MM.1S (cell line): ENCODE measurements around the gene SIX3.

Experiments used
- DNase-seq: peaks from one replicate; pipeline ENCODE4 v3.0.0-alpha.2; 2015
- H2AFZ ChIP-seq: fragments of 300-600 bp; sonication (generic); 2 replicates; pipeline ENCODE4 v1.6.0; 2016; ENCODE audit warnings: antibody characterized with exemption, low read length
- H3F3A ChIP-seq: fragments of 300-600 bp; sonication (generic); 2 replicates; pipeline ENCODE4 v1.6.1; 2016; ENCODE audit warnings: mild to moderate bottlenecking, antibody characterized with exemption, low read length, moderate library complexity, mixed read lengths; ENCODE audit not compliant: insufficient read depth
- H3K27ac ChIP-seq: fragments of 300-600 bp; sonication (generic); 2 replicates; pipeline ENCODE4 v1.5.1; 2016; ENCODE audit warnings: mild to moderate bottlenecking, low read length
- H3K27me3 ChIP-seq: fragments of 300-600 bp; sonication (generic); replicated peaks from 2 replicates; pipeline ENCODE4 v1.6.0; 2016; ENCODE audit warnings: low read length; ENCODE audit not compliant: insufficient read depth
- H3K36me3 ChIP-seq: fragments of 300-600 bp; sonication (generic); replicated peaks from 2 replicates; pipeline ENCODE4 v1.6.1; 2016; ENCODE audit warnings: mild to moderate bottlenecking, low read length, mixed read lengths; ENCODE audit not compliant: insufficient read depth
- H3K4me1 ChIP-seq: fragments of 300-600 bp; sonication (generic); 2 replicates; pipeline ENCODE4 v1.6.1; 2016; ENCODE audit warnings: low read length, mixed read lengths
- H3K4me2 ChIP-seq: fragments of 300-600 bp; sonication (generic); 2 replicates; pipeline ENCODE4 v1.6.0; 2016; ENCODE audit warnings: low read depth, low read length
- H3K4me3 ChIP-seq: fragments of 300-600 bp; sonication (generic); 2 replicates; pipeline ENCODE4 v1.5.1; 2016; ENCODE audit warnings: low read length, mixed read lengths
- H3K79me2 ChIP-seq: fragments of 300-600 bp; sonication (generic); 2 replicates; pipeline ENCODE4 v1.6.1; 2016; ENCODE audit warnings: mixed run types, low read length, mixed read lengths
- H3K9ac ChIP-seq: fragments of 300-600 bp; sonication (generic); 2 replicates; pipeline ENCODE4 v1.6.1; 2016; ENCODE audit warnings: low read length, mixed read lengths
- H3K9me2 ChIP-seq: fragments of 300-600 bp; sonication (generic); replicated peaks from 2 replicates; pipeline ENCODE4 v1.6.1; 2016; ENCODE audit warnings: mild to moderate bottlenecking, low read length, mixed read lengths; ENCODE audit not compliant: insufficient read depth
- H3K9me3 ChIP-seq: fragments of 300-600 bp; sonication (generic); replicated peaks from 2 replicates; pipeline ENCODE4 v1.6.1; 2016; ENCODE audit warnings: mild to moderate bottlenecking, low read length, mixed read lengths; ENCODE audit not compliant: insufficient read depth
- H4K20me1 ChIP-seq: fragments of 300-600 bp; sonication (generic); 2 replicates; pipeline ENCODE4 v1.6.1; 2016; ENCODE audit warnings: mild to moderate bottlenecking, low read length, moderate library complexity, mixed read lengths; ENCODE audit not compliant: insufficient read depth
- CTCF ChIP-seq: fragments of 300-600 bp; sonication (generic); IDR thresholded peaks from 2 replicates; pipeline ENCODE4 v1.5.1; 2016; ENCODE audit warnings: antibody characterized with exemption, low read length, mixed read lengths
- EZH2 ChIP-seq: fragments of 300-600 bp; sonication (generic); optimal IDR thresholded peaks from 2 replicates; pipeline ENCODE3; 2017; ENCODE audit warnings: low read depth, mild to moderate bottlenecking, antibody characterized with exemption, low read length, mixed read lengths
- EZH2phosphoT487 ChIP-seq: fragments of 300-600 bp; sonication (generic); IDR thresholded peaks from 2 replicates; pipeline ENCODE4 v1.6.1; 2018; ENCODE audit warnings: antibody characterized with exemption, low read length

The SIX3 gene

GRCh38 chr2:44897406-44897805 lies 44.1 kb upstream of the SIX3 start:
- no peak for TF ChIP-seq EZH2
- TF ChIP-seq EZH2phosphoT487 = no peak
- no peak for TF ChIP-seq CTCF
- Histone ChIP-seq H3K9ac (no peak overlapping the region), H2AFZ (no peak overlapping the region), H3K4me3 (no peak overlapping the region), H3K27me3 (no peaks in the 10 kb centered on the region), H3K9me2 (no peaks in the 10 kb centered on the region), H3K4me2 (no peak overlapping the region), H3K9me3 (no peaks in the 10 kb centered on the region), H3F3A (no peaks in the 10 kb centered on the region), H3K36me3 (no peaks in the 10 kb centered on the region), H4K20me1 (no peaks in the 10 kb centered on the region), H3K4me1 (no peaks in the 10 kb centered on the region), H3K79me2 (no peaks in the 10 kb centered on the region), H3K27ac (no peak overlapping the region)
- no peak for DNase-seq

GRCh38 chr2:44902217-44903137 lies 39.0 kb upstream of the SIX3 start:
- Histone ChIP-seq H3K27me3 (no peaks in the 10 kb centered on the region), H2AFZ (peak overlapping the region; percentile 66)

GRCh38 chr2:44904578-44904977 lies 36.9 kb upstream of the SIX3 start:
- Histone ChIP-seq H4K20me1 (no peaks in the 10 kb centered on the region), H3K4me2 (no peak overlapping the region), H3K4me1 (no peaks in the 10 kb centered on the region), H3K9ac (no peak overlapping the region), H3K36me3 (no peaks in the 10 kb centered on the region), H3K9me2 (no peaks in the 10 kb centered on the region), H3K27me3 (no peaks in the 10 kb centered on the region), H3K4me3 (no peak overlapping the region), H3K79me2 (no peaks in the 10 kb centered on the region), H3F3A (no peaks in the 10 kb centered on the region), H3K27ac (no peak overlapping the region), H2AFZ (no peak overlapping the region), H3K9me3 (no peaks in the 10 kb centered on the region)
- TF ChIP-seq EZH2phosphoT487 = no peak
- no peak for TF ChIP-seq CTCF
- TF ChIP-seq EZH2 = no peak
- DNase-seq = no peak

More at GRCh38 chr2:44902217-44903137, 39.0 kb upstream of the SIX3 start:
- Histone ChIP-seq H3K36me3 (no peaks in the 10 kb centered on the region), H3K27ac (no peak overlapping the region), H4K20me1 (no peaks in the 10 kb centered on the region), H3K4me1 (no peaks in the 10 kb centered on the region), H3K4me2 (peak overlapping the region; percentile 18; the same call in 1 of the 2 replicates), H3K4me3 (no peak overlapping the region), H3F3A (no peaks in the 10 kb centered on the region), H3K9me2 (no peaks in the 10 kb centered on the region), H3K9me3 (no peaks in the 10 kb centered on the region), H3K79me2 (no peaks in the 10 kb centered on the region), H3K9ac (no peak overlapping the region)
- peak; percentile 12 for DNase-seq
- no peak for TF ChIP-seq EZH2
- TF ChIP-seq EZH2phosphoT487 = no peak
- TF ChIP-seq CTCF = no peak
